Limb (tissue), 2 donors: ENCODE data around the gene FGG.
"Not testable (repeated sequence)": the region's sequence is repeated elsewhere in the genome, so short reads cannot be mapped to it uniquely, and the experiment has no call there.

Experiments used
- DNase-seq, 2 donors: peaks; one replicate each; pipeline ENCODE4 v3.0.0-alpha.2; 2016; ENCODE audit errors: extremely low spot score in 2 of 2

FGG gene

DNA sequence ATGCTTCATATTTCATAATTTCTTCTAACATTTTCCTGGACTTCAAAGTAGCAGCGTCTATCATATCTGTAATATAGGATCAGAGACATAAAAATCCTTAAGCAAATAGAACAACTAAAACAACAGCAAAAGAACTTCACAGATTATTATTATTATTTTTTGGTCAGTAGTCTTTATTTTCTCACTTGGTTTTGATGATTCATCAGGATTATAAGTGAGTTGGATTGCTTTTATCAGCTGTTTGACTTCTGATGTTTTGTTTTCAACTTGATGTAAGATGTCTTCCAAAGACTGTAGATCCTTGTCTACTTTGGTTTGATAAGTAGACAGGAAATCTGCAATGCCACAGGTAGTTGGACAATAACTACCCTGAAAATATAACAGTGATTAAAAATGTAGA, 623 bp downstream of the FGG start:
- no peak for DNase-seq

DNA sequence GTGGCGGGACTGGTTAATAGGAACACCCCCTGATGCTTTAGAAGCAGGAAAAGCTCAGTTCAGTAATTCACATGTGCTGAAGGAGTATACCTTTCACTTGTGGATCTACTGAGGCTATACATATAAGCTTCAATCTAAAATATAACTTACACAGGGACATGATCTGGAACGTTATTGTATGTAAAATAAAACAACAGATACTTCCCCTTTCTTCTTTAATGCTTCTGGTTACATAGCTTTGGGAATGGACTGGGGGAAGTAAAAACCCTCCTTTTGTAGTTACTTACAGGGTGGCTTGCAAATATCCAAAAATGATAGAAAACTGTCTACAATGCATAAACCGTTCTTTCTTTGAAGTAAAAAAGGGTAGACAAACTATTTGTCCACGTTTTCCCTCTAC, 1.9 kb downstream of the FGG start:
- DNase-seq, result no peak

DNA sequence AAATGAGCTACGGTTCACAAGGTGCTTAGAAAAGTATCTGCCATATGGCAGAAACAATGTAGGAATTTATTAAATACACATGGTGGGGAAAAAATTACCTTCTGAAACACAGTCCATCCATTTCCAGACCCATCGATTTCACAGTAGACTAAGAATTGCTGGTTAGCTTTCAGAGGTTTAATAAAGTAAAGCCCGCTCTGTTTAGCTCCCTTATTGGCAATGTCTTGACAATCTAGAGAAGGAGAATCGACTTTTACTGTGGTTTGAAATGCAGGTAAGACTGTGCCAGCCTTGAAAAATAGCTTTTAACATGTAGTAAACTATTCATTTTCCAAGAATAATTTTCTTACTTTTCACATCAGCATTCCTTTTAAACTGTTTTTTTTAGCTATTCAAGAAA, 2.9 kb downstream of the FGG start:
- no peak for DNase-seq

GRCh38 chr4:154608361-154609252, 3.8 kb downstream of the FGG start:
- DNase-seq, result no peak

DNA sequence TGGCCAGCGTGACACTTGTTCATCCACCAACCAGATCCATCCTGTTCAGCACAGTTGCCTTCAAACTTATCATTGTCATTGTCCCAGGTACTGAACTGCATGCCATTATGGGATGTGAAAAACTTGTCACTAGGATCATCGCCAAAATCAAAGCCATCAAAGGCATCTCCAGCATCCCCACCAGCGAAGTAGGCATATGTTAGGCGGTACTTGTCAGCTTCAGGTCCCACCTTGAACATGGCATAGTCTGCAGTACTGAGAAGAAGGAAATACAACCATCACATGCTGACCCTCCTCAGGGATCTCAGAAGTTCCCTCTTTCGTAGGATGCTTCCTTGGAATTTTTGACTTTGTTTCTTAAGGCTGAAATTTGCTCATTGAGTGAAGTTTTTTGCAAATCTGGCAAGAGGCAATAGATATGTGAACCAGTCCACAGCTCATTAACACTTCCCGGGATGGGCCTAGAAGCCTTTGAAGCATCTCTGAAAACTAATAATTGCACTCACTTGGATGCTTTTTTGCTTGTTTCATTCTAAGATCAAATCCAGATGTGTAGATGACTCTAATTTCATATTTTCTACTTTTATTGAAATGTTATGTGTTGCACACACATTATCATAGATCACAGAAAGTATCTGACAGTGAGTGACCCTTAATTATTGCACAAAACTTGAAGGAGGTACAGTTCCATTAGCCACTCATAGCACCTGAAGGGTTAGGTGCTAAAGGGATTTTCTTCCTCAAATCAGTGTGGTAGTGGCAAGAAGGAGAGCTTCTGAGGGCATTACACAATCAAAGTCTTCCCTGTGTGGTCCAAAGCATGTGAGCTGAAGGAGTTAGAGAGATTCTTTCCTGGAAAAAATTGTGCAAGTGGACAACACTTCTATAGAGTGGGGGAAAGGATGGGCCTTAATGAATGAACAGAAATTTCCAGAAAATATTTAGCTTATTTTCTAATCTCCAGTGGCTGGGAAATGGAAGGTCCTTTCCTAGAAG, 5.4 kb downstream of the FGG start:
- DNase-seq, result no peak

DNA sequence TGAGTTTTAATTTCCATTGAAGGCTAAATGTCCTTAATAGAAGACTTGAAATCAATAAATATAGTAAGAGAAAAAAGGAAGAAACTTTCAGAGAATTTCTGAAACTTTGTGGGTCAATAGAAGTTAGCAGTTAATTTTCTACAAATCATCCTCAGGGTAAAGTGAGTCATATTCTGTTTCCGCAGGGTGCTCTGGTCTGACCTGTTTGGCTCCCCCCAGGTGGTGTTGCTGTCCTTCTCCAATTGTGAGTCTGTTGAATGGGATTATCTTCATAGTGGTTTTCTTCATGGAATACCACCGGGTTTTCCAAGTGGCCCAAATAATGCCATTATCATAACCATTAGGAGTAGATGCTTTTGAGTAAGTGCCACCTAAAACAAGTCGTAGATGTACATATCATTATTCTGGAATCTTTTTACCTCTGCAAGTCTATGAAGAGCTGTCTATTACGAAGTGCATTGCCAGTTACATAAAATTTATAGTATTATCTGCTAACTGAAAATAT, 7.7 kb downstream of the FGG start:
- no peak for DNase-seq

GRCh38 chr4:154603033-154603943, 9.2 kb downstream of the FGG start:
- no peak for DNase-seq

DNA sequence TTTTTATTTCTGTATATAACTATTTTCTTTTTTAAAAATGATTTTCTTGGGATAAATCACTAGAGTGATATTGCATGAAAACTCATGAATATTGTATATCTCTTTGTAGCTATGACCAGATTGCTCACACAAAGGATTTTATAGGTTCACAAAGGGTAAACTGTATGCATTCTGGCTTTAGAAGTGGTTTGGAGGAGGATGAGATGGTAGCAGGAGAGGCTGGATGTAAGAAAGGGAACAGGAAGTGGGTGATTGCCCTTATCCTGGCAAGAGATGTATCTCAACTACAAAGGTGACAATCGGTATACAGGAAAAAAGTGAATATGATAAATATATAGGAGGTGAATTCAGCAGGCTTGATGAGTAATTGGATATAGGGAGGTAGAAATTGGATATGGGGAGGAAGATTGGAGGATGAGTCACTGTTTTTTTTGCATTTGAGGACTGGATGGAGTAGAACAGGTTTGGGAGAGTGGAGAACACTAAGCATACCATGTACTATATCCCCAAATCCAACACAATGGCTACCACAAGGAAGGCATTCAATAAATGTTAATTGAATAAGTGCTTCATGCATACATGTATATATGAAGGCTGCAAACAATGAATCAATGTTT, 9.9 kb downstream of the FGG start:
- no peak for DNase-seq

- no peak for DNase-seq
These were observed 14.4 kb downstream of the FGG start for GRCh38 chr4:154597798-154598774.

DNA sequence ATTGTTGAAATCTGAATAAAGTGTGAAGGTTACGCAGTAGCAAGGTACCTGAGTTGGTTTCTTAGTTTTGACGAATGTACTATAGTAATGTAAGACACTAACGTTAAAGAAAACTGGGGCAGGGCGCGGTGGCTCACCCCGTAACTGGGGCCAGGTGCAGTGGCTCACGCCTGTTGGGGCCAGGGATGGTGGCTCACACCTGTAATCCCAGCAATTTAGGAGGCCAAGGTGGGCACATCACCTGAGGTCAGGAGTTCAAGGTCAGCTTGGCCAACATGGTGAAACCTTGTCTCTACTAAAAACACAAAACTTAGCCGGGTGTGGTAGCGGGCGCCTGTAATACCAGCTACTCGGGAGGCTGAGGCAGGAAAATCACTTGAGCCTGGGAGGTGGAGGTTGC, 15.2 kb downstream of the FGG start:
- not testable (repeated sequence) for DNase-seq

DNA sequence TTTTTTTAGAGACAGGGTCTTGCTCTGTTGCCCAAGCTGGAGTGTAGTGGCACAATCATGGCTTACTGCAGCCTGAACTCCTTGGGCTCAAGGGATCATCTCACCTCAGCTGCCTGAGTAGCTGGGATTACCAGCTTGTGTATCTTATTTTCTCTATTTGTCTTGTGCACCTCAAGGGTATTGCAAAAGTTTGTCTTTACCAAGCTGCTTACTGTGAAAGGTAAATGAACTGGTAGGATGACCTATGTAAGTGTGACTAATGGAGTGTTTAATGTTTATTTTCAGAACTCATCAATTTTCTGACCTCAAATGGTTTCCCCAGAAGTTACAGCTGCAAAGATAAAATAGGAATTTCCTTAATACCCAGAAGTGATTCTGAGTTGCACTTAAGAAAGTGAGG, 16.6 kb downstream of the FGG start:
- no peak for DNase-seq

DNA sequence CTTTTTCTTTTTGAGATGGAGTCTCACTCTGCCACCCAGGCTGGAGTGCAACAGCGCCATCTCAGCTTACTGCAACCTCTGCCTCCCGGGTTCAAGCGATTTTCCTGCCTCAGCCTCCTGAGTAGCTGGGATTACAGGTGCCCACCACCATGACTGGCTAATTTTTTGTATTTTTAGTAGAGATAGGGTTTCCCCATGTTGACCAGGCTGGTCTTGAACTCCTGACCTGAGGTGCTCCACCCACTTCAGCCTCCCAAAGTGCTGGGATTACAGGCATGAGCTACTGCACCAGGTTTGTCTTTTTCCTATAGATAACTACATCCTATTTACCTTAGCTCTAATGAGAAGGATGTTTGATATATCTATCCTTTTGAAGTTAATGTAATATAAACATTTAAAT, 18.1 kb downstream of the FGG start:
- DNase-seq, result not testable (repeated sequence)

- DNase-seq, result no peak
These were observed 18.6 kb downstream of the FGG start for GRCh38 chr4:154593868-154594267.

DNA sequence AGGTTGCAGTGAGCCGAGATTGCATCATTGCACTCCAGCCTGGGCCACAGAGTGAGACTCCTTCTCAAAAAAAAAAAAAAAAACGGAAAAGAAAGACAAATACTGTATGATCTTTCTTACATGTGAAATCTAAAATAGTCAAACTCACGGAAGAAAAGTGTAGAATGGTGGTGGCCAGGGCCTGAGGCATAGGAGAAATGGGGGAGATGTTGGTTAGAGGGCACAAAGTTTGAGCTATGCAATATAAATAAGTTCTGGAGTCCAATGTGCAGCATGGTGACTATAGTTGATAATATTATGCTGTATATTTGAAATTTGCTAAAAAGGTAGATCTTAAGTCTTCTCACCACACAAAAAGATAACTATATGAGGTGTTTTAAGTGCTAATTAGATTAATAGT, 20.6 kb downstream of the FGG start:
- DNase-seq, result no peak

- DNase-seq, result no peak
These were observed 22.0 kb downstream of the FGG start, which contains the start of gene FGA for GRCh38 chr4:154590329-154591006. FGA (minus strand) TSS chr4:154590742; CDS start chr4:154590687, 55 bp downstream.

GRCh38 chr4:154589296-154590197, 22.9 kb downstream of the FGG start:
- no peak for DNase-seq

DNA sequence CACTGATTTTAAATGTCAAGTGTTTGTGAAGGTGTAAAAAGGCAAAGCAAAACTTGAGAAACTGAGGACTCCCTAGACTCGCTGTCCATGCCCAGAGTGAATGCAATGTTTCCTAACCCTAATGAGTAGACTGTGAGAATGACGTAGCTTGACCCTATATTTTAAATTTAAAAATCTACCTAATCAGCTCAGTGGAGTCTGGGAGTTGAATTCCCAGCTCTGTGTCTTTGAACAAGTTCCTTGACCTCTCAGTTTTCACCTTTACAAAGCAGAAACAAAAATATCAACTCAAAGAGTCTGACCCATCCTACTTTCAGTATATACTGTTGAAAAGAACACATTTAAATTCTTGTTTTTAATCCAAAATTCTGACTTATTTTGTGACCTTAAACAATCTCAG, 24.3 kb downstream of the FGG start:
- DNase-seq, result no peak
